IPS DF 6.9 (cell line): ENCODE results near the gene SMIM30.
A peak's percentile ranks its signal among the peaks of the same experiment; 100 is the strongest.
"Not testable (repeated sequence)": the region's sequence is repeated elsewhere in the genome, so short reads cannot be mapped to it uniquely, and the experiment has no call there.

Experiments used
- DNase-seq: peaks from one replicate; pipeline ENCODE4 v3.0.0-alpha.2; 2013; ENCODE audit warnings: low read depth, low spot score
- H3K27ac ChIP-seq: one replicate; pipeline ENCODE4 v1.5.1; 2013; ENCODE audit warnings: low read length, control low read depth
- H3K27me3 ChIP-seq: 2 replicates; pipeline ENCODE4 v1.6.1; 2013; ENCODE audit warnings: mild to moderate bottlenecking, low read length; ENCODE audit not compliant: control insufficient read depth, insufficient read depth
- H3K36me3 ChIP-seq: 2 replicates; pipeline ENCODE4 v1.6.1; 2013; ENCODE audit warnings: low read length; ENCODE audit not compliant: control insufficient read depth, insufficient read depth
- H3K4me1 ChIP-seq: 2 replicates; pipeline ENCODE4 v1.6.1; 2013; ENCODE audit warnings: low read length; ENCODE audit not compliant: control insufficient read depth, insufficient read depth
- H3K4me3 ChIP-seq: 2 replicates; pipeline ENCODE4 v1.5.1; 2013; ENCODE audit warnings: mild to moderate bottlenecking, low read length
- H3K9me3 ChIP-seq: 2 replicates; pipeline ENCODE4 v1.6.1; 2013; ENCODE audit warnings: low read length, inconsistent platforms; ENCODE audit not compliant: control insufficient read depth, insufficient read depth
- WGBS: extraction: QIAGEN DNeasy Blood & Tissue Kit; methylation state at CpG from one replicate; pipeline ENCODE4 v1.1.7; 2013; ENCODE audit warnings: mixed read lengths, missing lambda C conversion rate; ENCODE audit not compliant: insufficient read length, insufficient coverage; 5-methylcytosine and 5-hydroxymethylcytosine counted together

Gene SMIM30

DNA sequence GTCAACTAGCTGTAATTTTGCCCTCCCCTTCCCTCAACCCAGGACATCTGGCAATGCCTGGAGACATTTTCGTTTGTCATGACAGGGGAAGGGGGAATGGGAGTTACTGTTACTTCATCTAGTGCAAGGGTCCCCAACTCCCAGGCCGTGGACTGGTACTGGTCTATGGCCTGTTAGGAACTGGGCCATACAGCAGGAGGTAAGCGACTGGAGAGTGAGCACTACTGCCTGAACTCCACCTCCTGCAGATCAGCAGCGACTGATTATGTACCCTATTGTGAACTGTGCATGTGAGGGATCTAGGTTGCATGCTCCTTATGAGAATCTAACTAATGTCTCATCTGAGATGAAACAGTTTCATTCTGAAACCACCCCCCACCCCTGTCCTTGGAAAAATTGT is 22.6 kb upstream of the SMIM30 start:
- no peaks in the 10 kb centered on the region for H3K9me3 ChIP-seq
- no peak for DNase-seq
- H3K27me3 ChIP-seq = no peaks in the 10 kb centered on the region
- H3K27ac ChIP-seq = no peak overlapping the region
- WGBS = no CpG with 5 or more reads among the region's 4 CpGs
- no peaks in the 10 kb centered on the region for H3K4me1 ChIP-seq
- H3K4me3 ChIP-seq = no peak overlapping the region
- no peaks in the 10 kb centered on the region for H3K36me3 ChIP-seq

DNA sequence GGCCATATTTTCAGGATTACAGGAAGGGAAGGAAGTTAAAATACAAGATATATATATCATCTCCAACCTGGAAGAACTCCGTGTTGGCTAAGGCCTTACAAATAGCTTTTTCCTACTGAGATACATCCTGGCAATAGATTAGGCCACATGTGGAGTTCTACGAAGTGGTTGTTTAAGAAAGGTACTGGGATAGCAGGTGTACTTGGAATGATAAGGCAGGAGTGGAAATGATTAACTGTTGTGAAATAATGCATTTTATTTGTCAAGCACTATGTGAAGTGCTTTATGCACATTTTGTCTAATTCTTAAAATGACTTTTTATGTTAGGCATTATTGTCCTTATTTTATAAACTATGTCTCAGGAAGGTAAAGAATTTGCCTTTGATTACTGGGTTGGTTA is 18.9 kb upstream of the SMIM30 start:
- no peak for DNase-seq
- H3K9me3 ChIP-seq = no peaks in the 10 kb centered on the region
- no peak overlapping the region for H3K27ac ChIP-seq
- no peak overlapping the region for H3K4me3 ChIP-seq
- no CpG with 5 or more reads among the region's 2 CpGs for WGBS
- H3K4me1 ChIP-seq = no peaks in the 10 kb centered on the region
- no peaks in the 10 kb centered on the region for H3K27me3 ChIP-seq
- no peaks in the 10 kb centered on the region for H3K36me3 ChIP-seq

- Histone ChIP-seq H3K4me3 (no peak overlapping the region), H3K4me1 (no peaks in the 10 kb centered on the region), H3K27ac (no peak overlapping the region), H3K27me3 (no peaks in the 10 kb centered on the region), H3K36me3 (no peaks in the 10 kb centered on the region), H3K9me3 (no peaks in the 10 kb centered on the region)
- no CpG with 5 or more reads among the region's 1 CpG for WGBS
- no peak for DNase-seq
Observed at GRCh38 chr7:113134025-113134424, 15.7 kb upstream of the SMIM30 start.

DNA sequence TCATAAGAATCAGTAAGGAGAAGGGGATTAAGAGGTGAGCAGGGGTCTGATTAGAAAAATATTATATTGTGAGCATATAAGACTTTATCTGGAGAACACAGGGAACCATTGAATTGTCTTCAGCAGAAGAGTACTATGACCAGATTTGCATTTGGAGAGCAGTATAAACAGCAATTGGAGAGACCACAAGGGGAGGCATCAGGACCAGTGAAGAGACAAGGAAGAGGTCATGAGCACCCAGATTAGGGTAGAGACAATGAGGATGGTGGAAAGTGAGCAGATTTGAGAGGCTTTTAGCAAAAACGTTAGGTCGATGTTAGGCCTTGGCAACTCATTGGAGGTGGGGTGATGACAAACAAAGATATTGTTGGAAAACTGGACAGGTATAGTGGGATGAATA is 13.0 kb upstream of the SMIM30 start:
- Histone ChIP-seq H3K9me3 (no peaks in the 10 kb centered on the region), H3K27ac (no peak overlapping the region), H3K36me3 (no peaks in the 10 kb centered on the region), H3K27me3 (no peaks in the 10 kb centered on the region), H3K4me1 (no peaks in the 10 kb centered on the region), H3K4me3 (no peak overlapping the region)
- DNase-seq = no peak
- WGBS = no CpG with 5 or more reads among the region's 2 CpGs

DNA sequence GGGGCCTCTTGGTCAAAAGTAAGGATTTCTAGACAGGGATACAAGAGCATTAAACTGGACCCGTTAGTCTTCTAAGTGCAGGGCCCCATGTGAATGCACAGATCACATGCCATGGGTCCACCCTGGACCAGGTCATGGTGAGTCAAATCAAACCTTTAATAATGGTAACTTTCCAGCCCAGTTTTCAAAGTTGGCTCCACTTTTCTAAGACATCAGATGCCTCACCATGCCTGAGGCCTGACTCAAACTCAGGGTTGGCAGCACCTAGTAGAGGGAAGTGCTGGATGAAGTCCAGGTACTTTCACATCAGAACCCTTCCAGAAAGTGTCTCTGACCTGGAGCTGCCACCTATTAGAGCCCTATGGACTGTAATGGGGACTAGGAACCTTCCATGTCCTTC is 9.7 kb upstream of the SMIM30 start:
- no CpG with 5 or more reads among the region's 1 CpG for WGBS
- H3K9me3 ChIP-seq = no peaks in the 10 kb centered on the region
- no peaks in the 10 kb centered on the region for H3K36me3 ChIP-seq
- H3K27me3 ChIP-seq = no peaks in the 10 kb centered on the region
- H3K4me3 ChIP-seq = no peak overlapping the region
- no peak for DNase-seq
- no peaks in the 10 kb centered on the region for H3K4me1 ChIP-seq
- no peak overlapping the region for H3K27ac ChIP-seq

DNA sequence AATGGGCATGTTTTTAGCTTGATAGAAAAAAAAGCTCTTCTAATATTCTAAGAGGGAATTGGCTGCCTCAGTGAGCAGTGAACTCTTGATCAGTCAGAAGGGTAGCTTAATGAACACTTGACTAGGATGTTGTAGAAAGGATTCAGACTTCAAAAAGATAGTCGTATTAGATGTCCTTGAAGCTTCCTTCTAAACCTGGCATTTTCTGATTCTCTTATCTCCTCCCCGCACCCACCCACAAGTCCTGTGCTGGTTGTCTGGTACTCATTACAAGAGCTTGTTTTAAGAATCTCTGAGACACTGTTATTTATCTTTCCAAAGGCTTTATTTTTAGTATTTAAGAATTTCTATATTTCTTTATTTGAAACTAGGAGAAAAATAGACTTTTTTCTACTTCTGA is 7.4 kb upstream of the SMIM30 start:
- Histone ChIP-seq H3K4me1 (no peaks in the 10 kb centered on the region), H3K9me3 (no peaks in the 10 kb centered on the region), H3K27ac (no peak overlapping the region), H3K36me3 (no peaks in the 10 kb centered on the region), H3K27me3 (no peaks in the 10 kb centered on the region), H3K4me3 (no peak overlapping the region)
- no peak for DNase-seq
- no CpG with 5 or more reads among the region's 2 CpGs for WGBS

DNA sequence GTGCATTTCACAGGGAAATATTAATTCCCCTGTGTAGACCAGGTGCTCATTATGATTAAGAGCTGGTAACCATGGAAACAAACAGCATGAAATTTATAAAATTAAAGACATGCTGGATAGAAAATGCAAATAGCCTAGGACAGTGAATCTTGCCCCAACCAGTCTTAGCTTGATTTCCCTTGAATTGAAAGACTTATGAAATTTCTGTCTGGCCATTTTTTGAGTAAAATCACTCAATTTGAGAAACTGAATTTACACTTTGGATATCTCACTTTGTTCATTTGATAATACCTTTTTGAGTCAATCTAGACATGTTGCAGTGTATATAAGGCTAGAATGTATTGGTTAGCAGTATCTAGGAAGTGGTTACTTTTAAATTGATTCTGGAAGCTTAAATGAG is 4.4 kb upstream of the SMIM30 start:
- H3K27ac ChIP-seq = no peak overlapping the region
- H3K9me3 ChIP-seq = no peaks in the 10 kb centered on the region
- no peak for DNase-seq
- H3K4me3 ChIP-seq = no peak overlapping the region
- H3K36me3 ChIP-seq = no peaks in the 10 kb centered on the region
- no peaks in the 10 kb centered on the region for H3K4me1 ChIP-seq
- no peaks in the 10 kb centered on the region for H3K27me3 ChIP-seq

DNA sequence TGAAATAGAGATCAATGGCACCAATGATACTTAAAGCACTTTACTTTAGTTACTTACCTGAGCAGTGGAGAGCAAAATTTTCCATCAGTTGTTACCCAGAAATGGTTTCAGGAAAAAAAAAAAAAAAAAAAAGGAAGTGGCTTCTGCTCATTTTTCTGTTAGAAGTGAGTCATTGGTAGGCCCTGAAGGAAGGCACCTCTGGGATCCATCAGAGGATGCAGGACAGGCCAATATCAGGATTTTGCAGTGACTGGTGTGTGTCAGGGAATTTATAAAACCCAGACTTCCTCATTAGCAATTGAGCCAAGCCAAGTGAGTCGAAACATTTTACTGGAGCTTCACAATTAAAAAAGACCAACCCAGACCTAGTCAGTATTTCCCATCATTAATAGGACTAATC is 2.3 kb upstream of the SMIM30 start:
- Histone ChIP-seq H3K9me3 (no peaks in the 10 kb centered on the region), H3K36me3 (no peaks in the 10 kb centered on the region), H3K4me3 (no peak overlapping the region), H3K27me3 (no peaks in the 10 kb centered on the region), H3K4me1 (no peaks in the 10 kb centered on the region), H3K27ac (no peak overlapping the region)
- WGBS = no CpG with 5 or more reads among the region's 1 CpG
- no peak for DNase-seq

GRCh38 chr7:113119429-113119828 is 1.1 kb upstream of the SMIM30 start:
- Histone ChIP-seq H3K4me1 (no peaks in the 10 kb centered on the region), H3K36me3 (no peaks in the 10 kb centered on the region), H3K4me3 (no peak overlapping the region), H3K9me3 (no peaks in the 10 kb centered on the region), H3K27ac (no peak overlapping the region), H3K27me3 (no peaks in the 10 kb centered on the region)
- DNase-seq = no peak
- no CpG with 5 or more reads among the region's 6 CpGs for WGBS

DNA sequence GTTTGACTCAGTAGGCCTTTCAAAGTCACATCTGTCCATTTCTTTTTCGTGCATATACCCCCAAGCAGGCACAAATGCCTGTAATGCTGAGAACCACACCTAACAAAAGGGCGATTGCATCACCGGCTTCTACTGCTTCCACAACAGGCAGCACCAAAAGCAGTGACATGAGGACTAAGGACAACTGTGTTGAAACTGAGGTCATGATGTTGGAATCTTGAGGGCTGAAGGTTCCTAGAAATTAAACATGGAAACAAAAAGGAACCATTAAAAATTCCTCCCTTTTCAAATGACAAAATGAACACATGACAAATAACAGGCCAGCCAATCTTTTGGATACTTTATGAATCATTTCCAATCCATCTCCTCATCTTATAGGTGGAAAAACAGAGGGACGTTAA is 980 bp downstream of the SMIM30 start:
- peak overlapping the region; percentile 90; the same call in 1 of the 2 replicates for H3K4me3 ChIP-seq
- not testable (repeated sequence) for H3K27ac ChIP-seq, H3K27me3 ChIP-seq, H3K4me1 ChIP-seq, H3K9me3 ChIP-seq, H3K36me3 ChIP-seq, DNase-seq
- WGBS = no CpG with 5 or more reads among the region's 4 CpGs

- Histone ChIP-seq H3K4me1 (no peaks in the 10 kb centered on the region), H3K36me3 (peaks cover 2% of the 10 kb centered on the region; the same call in 1 of the 2 replicates), H3K4me3 (no peak overlapping the region), H3K27ac (no peak overlapping the region), H3K9me3 (no peaks in the 10 kb centered on the region), H3K27me3 (peaks cover 1% of the 10 kb centered on the region; the same call in 1 of the 2 replicates)
- no peak for DNase-seq
- WGBS = no CpG with 5 or more reads among the region's 2 CpGs
Observed at GRCh38 chr7:113113912-113114311, 4.4 kb downstream of the SMIM30 start.
